ENCODE results near the gene RAB34. TPM values are rescaled to one million over a fixed set of nuclear protein-coding genes. Genes with fewer than 3 reads are reported as not detected.

RAB34 gene
- total and polyA plus RNA-seq, 9 of the 15 experiments (the other 6 are each of a cell fraction or from before 2014, with no cell fraction given) = 0.07 to 3.8 (median 0.46) TPM; not detected in 1

DNA sequence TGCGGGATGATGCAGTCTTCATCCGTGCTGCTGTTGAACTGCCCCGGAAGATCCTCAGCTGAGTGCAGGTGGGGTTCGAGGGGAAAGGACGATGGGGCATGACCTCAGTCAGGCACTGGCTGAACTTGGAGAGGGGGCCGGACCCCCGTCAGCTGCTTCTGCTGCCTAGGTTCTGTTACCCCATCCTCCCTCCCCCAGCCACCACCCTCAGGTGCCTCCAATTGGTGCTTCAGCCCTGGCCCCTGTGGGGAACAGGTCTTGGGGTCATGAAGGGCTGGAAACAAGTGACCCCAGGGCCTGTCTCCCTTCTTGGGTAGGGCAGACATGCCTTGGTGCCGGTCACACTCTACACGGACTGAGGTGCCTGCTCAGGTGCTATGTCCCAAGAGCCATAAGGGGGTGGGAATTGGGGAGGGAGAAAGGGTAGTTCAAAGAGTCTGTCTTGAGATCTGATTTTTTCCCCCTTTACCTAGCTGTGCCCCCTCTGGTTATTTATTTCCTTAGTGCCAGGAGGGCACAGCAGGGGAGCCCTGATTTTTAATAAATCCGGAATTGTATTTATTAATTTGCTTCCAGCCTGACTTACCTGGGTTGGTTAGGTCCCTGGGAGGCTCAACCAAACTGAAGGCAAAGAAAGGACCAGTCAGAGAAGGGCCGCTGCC is 32.0 kb upstream of the RAB34 start (continued):
- no peak for TF ChIP-seq ZNF707 (CRISPR knock-in tag; conservative IDR thresholded peaks at IDR 0.05)
- TF ChIP-seq NR1H2 (CRISPR knock-in tag; IDR thresholded peaks at IDR 0.05) = no peak
- TF ChIP-seq HDGF (IDR thresholded peaks at IDR 0.05) = no peak
- TF ChIP-seq CBX3 (IDR thresholded peaks at IDR 0.05; ENCODE audit: borderline replicate concordance in 1 of 2, low read length in 2 of 2) = no peak
- no peak for TF ChIP-seq EGR1 (conservative IDR thresholded peaks at IDR 0.05)
- no peak for TF ChIP-seq DMBX1 (CRISPR knock-in tag; IDR thresholded peaks at IDR 0.05; ENCODE audit: borderline replicate concordance)
- TF ChIP-seq ZNF589 (CRISPR knock-in tag; IDR thresholded peaks at IDR 0.05; ENCODE audit: low read depth) = no peak
- no peak for TF ChIP-seq FOXK2 (conservative IDR thresholded peaks at IDR 0.05 in 1 of 2, IDR thresholded peaks at IDR 0.05 in 1 of 2; ENCODE audit: low read depth in 2 of 2)
- TF ChIP-seq HNRNPLL (IDR thresholded peaks at IDR 0.05; ENCODE audit: low read depth, low read length, poor library complexity, severe bottlenecking) = peak; percentile 5
- no peak for TF ChIP-seq ZKSCAN3 (CRISPR knock-in tag; IDR thresholded peaks at IDR 0.05)
- TF ChIP-seq CEBPG (CRISPR knock-in tag; IDR thresholded peaks at IDR 0.05) = no peak
- TF ChIP-seq CEBPG (tag; conservative IDR thresholded peaks at IDR 0.05 in 1 of 2, IDR thresholded peaks at IDR 0.05 in 1 of 2) = no peak
